Caco-2 (cell line): ENCODE measurements around the gene INPP5J. TPM values are rescaled to one million over a fixed set of nuclear protein-coding genes. Genes with fewer than 3 reads are reported as not detected.

Experiments
- BruUV-seq: library from RNA; stranded (reverse); fragments of 400-500 nt; replicated peaks from 2 replicates; lab custom pipeline; 2021; lab: Mats Ljungman, UMichigan
- CTCF ChIA-PET: fragments of 300-600 bp; sonication (Branson Sonifier 250); formaldehyde crosslinking; loops from one replicate; lab custom pipeline; 2022; ENCODE audit warnings: antibody characterized with exemption; lab: Charles Lee
- POLR2A ChIA-PET: fragments of 300-600 bp; sonication (Branson Sonifier 250); formaldehyde crosslinking; loops from one replicate; lab custom pipeline; 2022; ENCODE audit warnings: antibody characterized with exemption; lab: Charles Lee
- DNase-seq, 2 experiments: peaks; one replicate each; pipeline versions ENCODE4 v3.0.0 to v3.0.0-alpha.2; 2020 to 2022
- H3K27me3 ChIP-seq: replicated peaks from 2 replicates; pipeline ENCODE4 v1.6.0; 2011; ENCODE audit warnings: low read length; ENCODE audit not compliant: control insufficient read depth, insufficient read depth
- H3K36me3 ChIP-seq: 2 replicates; pipeline ENCODE4 v1.5.1; 2011; ENCODE audit warnings: low read length; ENCODE audit not compliant: control insufficient read depth, insufficient read depth
- H3K4me1 ChIP-seq: fragments of 250-450 bp; sonication (Bioruptor Pico); 2 replicates; pipeline ENCODE4 v1.5.1; 2020; ENCODE audit warnings: mild to moderate bottlenecking
- H3K4me3 ChIP-seq: 2 replicates; pipeline ENCODE4 v1.5.1; 2011; ENCODE audit warnings: low read depth, mild to moderate bottlenecking, control low read depth, low read length
- H3K9me3 ChIP-seq: fragments of 250-450 bp; sonication (Bioruptor Pico); 2 replicates; pipeline ENCODE4 v1.5.1; 2020; ENCODE audit warnings: mild to moderate bottlenecking, moderate library complexity
- H3K27ac Mint-ChIP-seq: one replicate; pipeline ENCODE4 v1.8.0; 2022; ENCODE audit warnings: mixed read lengths; ENCODE audit not compliant: unreplicated experiment
- H3K27me3 Mint-ChIP-seq: one replicate; pipeline ENCODE4 v1.8.0; 2022; ENCODE audit warnings: mixed read lengths; ENCODE audit not compliant: insufficient read depth, unreplicated experiment
- H3K36me3 Mint-ChIP-seq: one replicate; pipeline ENCODE4 v1.8.0; 2022; ENCODE audit warnings: mild to moderate bottlenecking, mixed read lengths; ENCODE audit not compliant: insufficient read depth, unreplicated experiment
- H3K4me1 Mint-ChIP-seq: one replicate; pipeline ENCODE4 v1.8.0; 2022; ENCODE audit warnings: low read depth, mixed read lengths; ENCODE audit not compliant: unreplicated experiment
- H3K4me3 Mint-ChIP-seq: one replicate; pipeline ENCODE4 v1.8.0; 2022; ENCODE audit warnings: mild to moderate bottlenecking, moderate library complexity, mixed read lengths; ENCODE audit not compliant: unreplicated experiment
- H3K9me3 Mint-ChIP-seq: one replicate; pipeline ENCODE4 v1.8.0; 2022; ENCODE audit warnings: mixed read lengths; ENCODE audit not compliant: unreplicated experiment
- CTCF ChIP-seq, 2 experiments: fragments of 200-600 bp in 1 of 2; IDR thresholded peaks; 1 replicate in 1 of 2; 2 replicates in 1 of 2; pipeline versions ENCODE4 v1.5.1 to v1.8.0; 2011 to 2022; ENCODE audit warnings: antibody characterized with exemption in 1 of 2, control low read depth in 1 of 2, inconsistent platforms in 1 of 2, low read depth in 1 of 2, low read length in 1 of 2, mild to moderate bottlenecking in 1 of 2, moderate library complexity in 1 of 2; ENCODE audit not compliant: insufficient read depth in 1 of 2, severe bottlenecking in 1 of 2, unreplicated experiment in 1 of 2
- intact Hi-C: fragments of 100-400 bp; cut with micrococcal nuclease; formaldehyde crosslinking; loops from one replicate; pipeline ENCODE4 v1.10.0; 2022; ENCODE audit not compliant: unreplicated experiment
- total RNA-seq: library from RNA; stranded (reverse); gene quantifications from 2 replicates; pipeline ENCODE4 v1.2.3, GENCODE V29; 2022

Gene INPP5J
- total RNA-seq, 1 experiment from 2014 or later: 6.8 TPM

- Mint-ChIP-seq H3K4me1 (peaks cover 6% of the 10 kb centered on the region), H3K4me3 (no peak overlapping the region), H3K36me3 (no peaks in the 10 kb centered on the region), H3K27ac (no peak overlapping the region), H3K27me3 (no peaks in the 10 kb centered on the region), H3K9me3 (no peaks in the 10 kb centered on the region)
- intact Hi-C loops: no loop called here
- CTCF ChIA-PET: no interaction called here
- TF ChIP-seq CTCF (IDR thresholded peaks at IDR 0.05; ENCODE audit: insufficient read depth in 1 of 2, low read depth in 1 of 2, low read length in 1 of 2, severe bottlenecking in 1 of 2, unreplicated experiment in 1 of 2): no peak
- POLR2A ChIA-PET: no interaction called here
- Histone ChIP-seq H3K4me1 (peaks cover 8% of the 10 kb centered on the region), H3K27me3 (no peaks in the 10 kb centered on the region), H3K9me3 (no peaks in the 10 kb centered on the region), H3K4me3 (no peak overlapping the region), H3K36me3 (no peaks in the 10 kb centered on the region)
- no TSS peak for BruUV-seq
- DNase-seq: no peak
Observed at GRCh38 chr22:31124290-31124689, 1.5 kb downstream of the INPP5J start.

- H3K4me1 Mint-ChIP-seq: peaks cover 6% of the 10 kb centered on the region
- TF ChIP-seq CTCF (IDR thresholded peaks at IDR 0.05; ENCODE audit: insufficient read depth in 1 of 2, low read depth in 1 of 2, low read length in 1 of 2, severe bottlenecking in 1 of 2, unreplicated experiment in 1 of 2): no peak
- POLR2A ChIA-PET: interaction anchor here (1.1 kb wide), 1 partner anchor 10 kb away, joined by 3 read pairs; no protein-coding TSS in a partner anchor
- H3K36me3 ChIP-seq: no peaks in the 10 kb centered on the region
- H3K4me1 ChIP-seq: peaks cover 8% of the 10 kb centered on the region
- no peaks in the 10 kb centered on the region for H3K9me3 ChIP-seq
- no TSS peak for BruUV-seq
- H3K27me3 Mint-ChIP-seq: no peaks in the 10 kb centered on the region
- CTCF ChIA-PET: interaction anchor here (0.5 kb wide), 1 partner anchor 82 kb away, joined by 3 read pairs; no protein-coding TSS in a partner anchor
- H3K4me3 ChIP-seq: no peak overlapping the region
- H3K27ac Mint-ChIP-seq: no peak overlapping the region
- no peak for DNase-seq
- intact Hi-C loops: no loop called here
- no peaks in the 10 kb centered on the region for H3K9me3 Mint-ChIP-seq
- H3K4me3 Mint-ChIP-seq: no peak overlapping the region
- no peaks in the 10 kb centered on the region for H3K36me3 Mint-ChIP-seq
- no peaks in the 10 kb centered on the region for H3K27me3 ChIP-seq
Observed at GRCh38 chr22:31124811-31125465, 2.2 kb downstream of the INPP5J start.

- Histone ChIP-seq H3K9me3 (no peaks in the 10 kb centered on the region), H3K4me1 (peaks cover 8% of the 10 kb centered on the region), H3K27me3 (no peaks in the 10 kb centered on the region), H3K4me3 (no peak overlapping the region), H3K36me3 (no peaks in the 10 kb centered on the region)
- POLR2A ChIA-PET: interaction anchor here (1.1 kb wide), 1 partner anchor 10 kb away, joined by 3 read pairs; no protein-coding TSS in a partner anchor
- Mint-ChIP-seq H3K4me1 (peaks cover 6% of the 10 kb centered on the region), H3K27me3 (no peaks in the 10 kb centered on the region), H3K36me3 (no peaks in the 10 kb centered on the region), H3K4me3 (no peak overlapping the region), H3K27ac (no peak overlapping the region), H3K9me3 (no peaks in the 10 kb centered on the region)
- DNase-seq: no peak
- BruUV-seq: no TSS peak
- TF ChIP-seq CTCF (IDR thresholded peaks at IDR 0.05; ENCODE audit: insufficient read depth in 1 of 2, low read depth in 1 of 2, low read length in 1 of 2, severe bottlenecking in 1 of 2, unreplicated experiment in 1 of 2): no peak
- intact Hi-C loops: no loop called here
- CTCF ChIA-PET: no interaction called here
Observed at GRCh38 chr22:31125521-31126117, 2.9 kb downstream of the INPP5J start.
